SJSA1 (cell line): Measurements from ENCODE around the gene SLC37A1. TPM values are rescaled to one million over a fixed set of nuclear protein-coding genes. Genes with fewer than 3 reads are reported as not detected.

Experiments used
- DNase-seq, 2 experiments: peaks; one replicate each; pipeline ENCODE4 v3.0.0-alpha.2; 2015 to 2020; ENCODE audit warnings: low spot score in 2 of 2, low read depth in 1 of 2
- H3K27ac ChIP-seq: fragments of 250-450 bp; sonication (Bioruptor Pico); 2 replicates; pipeline ENCODE4 v1.5.1; 2020; ENCODE audit warnings: mild to moderate bottlenecking, moderate library complexity
- H3K27me3 ChIP-seq: fragments of 250-450 bp; sonication (Bioruptor Pico); replicated peaks from 2 replicates; pipeline ENCODE4 v1.5.1; 2020; ENCODE audit warnings: mild to moderate bottlenecking, moderate library complexity
- H3K36me3 ChIP-seq: fragments of 250-450 bp; sonication (Bioruptor Pico); 2 replicates; pipeline ENCODE4 v1.5.1; 2020; ENCODE audit warnings: mild to moderate bottlenecking
- H3K4me1 ChIP-seq: fragments of 250-450 bp; sonication (Bioruptor Pico); replicated peaks from 2 replicates; pipeline ENCODE4 v1.6.1; 2021; ENCODE audit warnings: mild to moderate bottlenecking
- H3K4me3 ChIP-seq: fragments of 250-450 bp; sonication (Bioruptor Pico); 2 replicates; pipeline ENCODE4 v1.5.1; 2020; ENCODE audit warnings: mild to moderate bottlenecking
- H3K9me3 ChIP-seq: fragments of 250-450 bp; sonication (Bioruptor Pico); replicated peaks from 2 replicates; pipeline ENCODE4 v1.5.1; 2020; ENCODE audit warnings: mild to moderate bottlenecking
- total RNA-seq: library from RNA; depleted of rRNA; stranded (reverse); fragments of >200 nt; shearing (Covaris generic); gene quantifications from 2 replicates; pipeline ENCODE4 v1.2.3, GENCODE V29; 2014

SLC37A1 gene
- total RNA-seq, 1 experiment from 2014 or later, result 5.2 TPM

DNA sequence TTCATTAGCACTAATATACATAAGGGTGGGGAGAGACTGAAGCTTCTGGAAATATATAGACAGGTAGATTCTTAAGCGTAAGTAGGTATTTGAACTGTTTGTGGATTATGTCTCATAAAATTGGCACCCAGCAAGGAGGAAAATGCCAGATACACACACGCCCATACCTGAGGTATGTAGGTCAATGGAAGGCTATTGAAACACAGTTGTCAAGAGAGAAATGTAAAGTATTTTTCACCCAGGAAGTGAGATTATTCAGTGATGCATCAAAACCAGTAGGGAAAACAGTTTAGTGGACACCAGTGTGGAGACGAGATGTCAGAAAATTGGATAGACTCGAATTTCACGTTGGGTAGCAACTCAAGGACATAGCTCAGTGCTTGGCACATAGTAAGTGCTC, 12.9 kb upstream of the SLC37A1 start:
- no peak for DNase-seq
- H3K27ac ChIP-seq, result no peak overlapping the region

GRCh38 chr21:42503711-42504110, 9.9 kb upstream of the SLC37A1 start:
- Histone ChIP-seq H3K36me3 (no peaks in the 10 kb centered on the region), H3K9me3 (no peaks in the 10 kb centered on the region), H3K27ac (no peak overlapping the region), H3K4me1 (no peaks in the 10 kb centered on the region), H3K27me3 (0 out of 2 replicates have a peak, but pooled peaks cover 3% of the 10 kb centered on the region), H3K4me3 (no peak overlapping the region)
- no peak for DNase-seq

More for the DNA sequence above, 12.9 kb upstream of the SLC37A1 start:
- H3K4me3 ChIP-seq, result no peak overlapping the region
- H3K4me1 ChIP-seq, result peaks cover 6% of the 10 kb centered on the region; the same call in 1 of the 2 replicates
- H3K27me3 ChIP-seq, result 0 out of 2 replicates have a peak, but pooled peaks cover 3% of the 10 kb centered on the region
- no peaks in the 10 kb centered on the region for H3K36me3 ChIP-seq
- H3K9me3 ChIP-seq, result no peaks in the 10 kb centered on the region

GRCh38 chr21:42505090-42505726, 8.4 kb upstream of the SLC37A1 start:
- Histone ChIP-seq H3K4me1 (no peaks in the 10 kb centered on the region), H3K27ac (no peak overlapping the region), H3K27me3 (0 out of 2 replicates have a peak, but pooled peaks cover 3% of the 10 kb centered on the region), H3K9me3 (no peaks in the 10 kb centered on the region), H3K4me3 (no peak overlapping the region), H3K36me3 (no peaks in the 10 kb centered on the region)
- DNase-seq, result no peak

- no peaks in the 10 kb centered on the region for H3K36me3 ChIP-seq
- no peaks in the 10 kb centered on the region for H3K9me3 ChIP-seq
- no peak overlapping the region for H3K27ac ChIP-seq
- H3K27me3 ChIP-seq, result 0 out of 2 replicates have a peak, but pooled peaks cover 3% of the 10 kb centered on the region
- H3K4me3 ChIP-seq, result no peak overlapping the region
- no peaks in the 10 kb centered on the region for H3K4me1 ChIP-seq
- no peak for DNase-seq
Measured at GRCh38 chr21:42507418-42507817, 6.2 kb upstream of the SLC37A1 start.

GRCh38 chr21:42508371-42508770, 5.3 kb upstream of the SLC37A1 start:
- H3K27ac ChIP-seq, result no peak overlapping the region
- H3K9me3 ChIP-seq, result no peaks in the 10 kb centered on the region
- no peak for DNase-seq
- no peak overlapping the region for H3K4me3 ChIP-seq
- H3K4me1 ChIP-seq, result peaks cover 4% of the 10 kb centered on the region
- 0 out of 2 replicates have a peak, but pooled peaks cover 3% of the 10 kb centered on the region for H3K27me3 ChIP-seq
- no peaks in the 10 kb centered on the region for H3K36me3 ChIP-seq

DNA sequence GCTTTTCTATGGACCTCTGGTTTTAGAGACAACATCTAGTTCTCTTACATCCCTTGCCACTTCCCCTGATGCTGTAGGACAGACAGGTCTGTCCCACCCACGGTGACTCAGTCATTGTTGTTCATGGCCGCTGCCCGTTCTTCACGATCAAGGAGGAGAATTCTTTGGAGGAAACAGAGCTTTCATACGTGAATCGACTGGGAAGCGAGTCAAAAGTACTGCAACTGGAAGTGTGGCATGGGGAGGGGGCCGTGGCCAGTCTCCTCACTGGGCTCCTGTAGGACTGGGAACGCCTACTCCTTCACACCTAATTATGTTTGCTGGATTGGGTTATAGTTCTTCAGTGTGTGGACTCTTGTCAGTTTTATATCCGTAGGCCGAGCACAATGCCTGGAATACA, 4.4 kb upstream of the SLC37A1 start:
- no peak for DNase-seq
- peaks cover 7% of the 10 kb centered on the region for H3K4me1 ChIP-seq
- H3K27me3 ChIP-seq, result 0 out of 2 replicates have a peak, but pooled peaks cover 3% of the 10 kb centered on the region
- no peaks in the 10 kb centered on the region for H3K9me3 ChIP-seq
- H3K27ac ChIP-seq, result no peak overlapping the region
- no peaks in the 10 kb centered on the region for H3K36me3 ChIP-seq
- no peak overlapping the region for H3K4me3 ChIP-seq

GRCh38 chr21:42512346-42513034, 1.2 kb upstream of the SLC37A1 start:
- Histone ChIP-seq H3K4me3 (no peak overlapping the region), H3K27ac (no peak overlapping the region), H3K27me3 (no peaks in the 10 kb centered on the region), H3K4me1 (peaks cover 30% of the 10 kb centered on the region), H3K36me3 (no peaks in the 10 kb centered on the region), H3K9me3 (no peaks in the 10 kb centered on the region)
- no peak for DNase-seq

DNA sequence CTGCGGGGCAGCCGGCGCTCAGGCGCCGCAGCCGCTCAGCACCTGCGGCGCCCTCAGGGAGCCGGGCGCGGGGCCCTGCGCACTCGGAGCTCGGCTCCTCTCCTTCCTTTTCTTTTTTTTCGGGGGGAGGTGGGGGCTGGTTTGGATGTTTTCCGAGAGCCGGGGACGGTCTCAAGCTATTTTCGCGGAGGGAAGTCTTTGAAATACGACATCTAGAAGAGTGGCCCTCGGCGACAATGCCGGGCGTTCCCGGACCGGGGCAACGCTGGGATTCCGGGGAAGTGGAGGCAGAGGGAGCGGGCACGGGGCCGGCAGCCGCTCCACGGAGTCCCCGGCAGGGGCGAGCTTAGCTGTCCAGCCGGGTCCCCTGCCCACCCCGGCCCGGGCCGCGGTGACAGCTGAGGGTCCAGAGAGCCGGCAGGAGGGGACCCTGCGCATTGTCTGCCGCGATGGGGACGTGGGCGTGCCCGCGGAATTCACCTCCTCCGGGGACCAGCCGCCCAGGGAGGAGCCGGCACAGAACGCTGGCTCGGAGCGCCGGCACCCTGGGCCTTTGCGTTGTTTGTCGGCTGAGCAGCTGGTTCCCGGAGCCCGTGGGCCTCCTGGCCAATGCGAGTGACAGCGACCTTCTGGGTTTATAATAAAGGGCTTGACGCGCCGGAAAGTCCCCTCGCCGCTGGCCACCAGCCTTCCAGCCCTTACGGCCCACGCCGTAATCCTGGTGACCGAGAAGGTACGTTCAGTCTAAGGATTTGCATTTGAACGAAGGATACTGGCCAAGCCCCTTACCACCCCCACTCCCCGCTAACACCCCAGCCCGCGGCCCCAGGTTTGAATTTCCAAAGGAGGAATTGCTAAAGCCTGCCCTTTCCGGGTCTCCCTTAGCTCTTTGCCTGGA, 582 bp downstream of the SLC37A1 start:
- Histone ChIP-seq H3K27ac (no peak overlapping the region), H3K27me3 (no peaks in the 10 kb centered on the region), H3K4me3 (peak overlapping the region; percentile 57), H3K36me3 (no peaks in the 10 kb centered on the region), H3K9me3 (no peaks in the 10 kb centered on the region), H3K4me1 (peaks cover 45% of the 10 kb centered on the region)
- DNase-seq, result peak in 1 of 2 experiments; percentile 42

DNA sequence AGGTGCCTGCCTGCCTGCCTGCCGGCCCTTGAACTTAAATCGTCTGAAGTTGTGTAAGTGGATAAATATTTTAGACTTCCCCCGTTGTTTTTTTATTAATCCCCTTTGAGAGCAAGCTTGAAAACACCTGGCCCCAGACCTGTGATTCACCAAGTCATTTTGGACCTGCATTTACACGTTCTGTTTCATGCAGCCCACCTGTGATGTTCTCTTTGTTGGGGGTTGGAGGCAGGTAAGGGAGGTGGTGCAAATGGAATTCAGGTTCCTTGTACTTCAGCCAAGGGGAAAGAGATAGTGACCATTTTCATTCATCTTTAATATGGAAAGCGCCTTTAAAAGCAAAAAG, 1.2 kb downstream of the SLC37A1 start:
- no peak for DNase-seq
- H3K36me3 ChIP-seq, result no peaks in the 10 kb centered on the region
- H3K27me3 ChIP-seq, result no peaks in the 10 kb centered on the region
- peak overlapping the region; percentile 57 for H3K4me3 ChIP-seq
- H3K9me3 ChIP-seq, result no peaks in the 10 kb centered on the region
- peaks cover 45% of the 10 kb centered on the region for H3K4me1 ChIP-seq
- H3K27ac ChIP-seq, result no peak overlapping the region

- no peak for DNase-seq
- H3K27me3 ChIP-seq, result no peaks in the 10 kb centered on the region
- no peak overlapping the region for H3K27ac ChIP-seq
- no peak overlapping the region for H3K4me3 ChIP-seq
- no peaks in the 10 kb centered on the region for H3K36me3 ChIP-seq
- H3K4me1 ChIP-seq, result peaks cover 45% of the 10 kb centered on the region
- H3K9me3 ChIP-seq, result no peaks in the 10 kb centered on the region
Measured at GRCh38 chr21:42515708-42516502, 2.3 kb downstream of the SLC37A1 start.

- Histone ChIP-seq H3K4me3 (no peak overlapping the region), H3K27me3 (no peaks in the 10 kb centered on the region), H3K4me1 (peaks cover 43% of the 10 kb centered on the region), H3K9me3 (no peaks in the 10 kb centered on the region), H3K27ac (no peak overlapping the region), H3K36me3 (no peaks in the 10 kb centered on the region)
- peak; percentile 71 to 85 for DNase-seq
Measured at GRCh38 chr21:42518215-42518614, 4.6 kb downstream of the SLC37A1 start.

DNA sequence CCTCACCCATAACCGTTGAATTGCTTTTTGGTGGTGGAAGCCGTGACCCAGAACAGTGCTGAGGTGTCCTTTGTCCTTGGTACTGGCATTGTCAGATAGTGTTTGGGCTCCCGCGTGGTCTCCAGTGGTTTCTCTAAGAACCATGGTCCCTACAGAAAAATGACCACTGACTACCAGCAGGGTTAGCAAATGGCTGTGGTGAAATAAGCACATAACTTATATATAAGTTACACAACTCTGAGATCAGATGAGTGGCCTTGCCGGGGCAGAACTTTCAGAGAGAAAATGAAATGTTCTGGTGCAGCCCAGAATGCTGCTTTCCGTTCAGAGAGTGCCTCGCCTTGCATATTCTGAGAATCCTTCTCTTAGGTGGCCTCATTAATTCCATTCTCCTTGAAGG, 5.0 kb downstream of the SLC37A1 start:
- H3K27me3 ChIP-seq, result no peaks in the 10 kb centered on the region
- no peaks in the 10 kb centered on the region for H3K36me3 ChIP-seq

GRCh38 chr21:42520628-42521253, 7.1 kb downstream of the SLC37A1 start:
- H3K36me3 ChIP-seq, result no peaks in the 10 kb centered on the region

More for the DNA sequence above, 5.0 kb downstream of the SLC37A1 start:
- H3K4me1 ChIP-seq, result peaks cover 40% of the 10 kb centered on the region
- no peak for DNase-seq
- no peak overlapping the region for H3K4me3 ChIP-seq
- H3K9me3 ChIP-seq, result no peaks in the 10 kb centered on the region
- no peak overlapping the region for H3K27ac ChIP-seq

More at GRCh38 chr21:42520628-42521253, 7.1 kb downstream of the SLC37A1 start:
- Histone ChIP-seq H3K4me1 (peaks cover 52% of the 10 kb centered on the region), H3K27ac (no peak overlapping the region), H3K9me3 (no peaks in the 10 kb centered on the region), H3K4me3 (no peak overlapping the region), H3K27me3 (no peaks in the 10 kb centered on the region)
- DNase-seq, result no peak
